ENCODE data around the gene AMY2B.
"Not testable (repeated sequence)": the region's sequence is repeated elsewhere in the genome, so short reads cannot be mapped to it uniquely, and the experiment has no call there.

The AMY2B gene

GRCh38 chr1:103561643-103562395, 9.6 kb upstream of the AMY2B start:
- DNase-seq (ENCODE audit: low spot score in 2 of 2) (no peak), ATAC-seq (replicated peaks; ENCODE audit: extremely low read depth, poor library complexity, severe bottlenecking) (no peak)
- Mint-ChIP-seq H3K27me3 (no peaks in the 10 kb centered on the region), H3K4me1 (no peaks in the 10 kb centered on the region), H3K4me3 (no peak overlapping the region), H3K27ac (ENCODE audit: low read depth) (no peak overlapping the region), H3K36me3 (ENCODE audit: insufficient read depth) (peaks cover 5% of the 10 kb centered on the region), H3K9me3 (no peaks in the 10 kb centered on the region)

GRCh38 chr1:103563056-103563455, 8.3 kb upstream of the AMY2B start:
- no peak overlapping the region for H3K27ac Mint-ChIP-seq (ENCODE audit: low read depth)
- H3K27me3 Mint-ChIP-seq, result no peaks in the 10 kb centered on the region
- H3K4me1 Mint-ChIP-seq, result no peaks in the 10 kb centered on the region
- DNase-seq (ENCODE audit: low spot score in 2 of 2) (no peak), ATAC-seq (replicated peaks; ENCODE audit: extremely low read depth, poor library complexity, severe bottlenecking) (no peak)
- no peaks in the 10 kb centered on the region for H3K9me3 Mint-ChIP-seq
- no peaks in the 10 kb centered on the region for H3K36me3 Mint-ChIP-seq (ENCODE audit: insufficient read depth)
- no peak overlapping the region for H3K4me3 Mint-ChIP-seq

GRCh38 chr1:103569493-103569892, 1.9 kb upstream of the AMY2B start:
- Mint-ChIP-seq H3K4me1 (no peaks in the 10 kb centered on the region), H3K9me3 (no peaks in the 10 kb centered on the region), H3K4me3 (no peak overlapping the region), H3K27ac (ENCODE audit: low read depth) (no peak overlapping the region), H3K36me3 (ENCODE audit: insufficient read depth) (peaks cover 2% of the 10 kb centered on the region), H3K27me3 (no peaks in the 10 kb centered on the region)
- DNase-seq (ENCODE audit: low spot score in 2 of 2) (no peak), ATAC-seq (replicated peaks; ENCODE audit: extremely low read depth, poor library complexity, severe bottlenecking) (no peak)

- Mint-ChIP-seq H3K27ac (ENCODE audit: low read depth) (no peak overlapping the region), H3K4me3 (no peak overlapping the region), H3K4me1 (no peaks in the 10 kb centered on the region), H3K36me3 (ENCODE audit: insufficient read depth) (peaks cover 5% of the 10 kb centered on the region), H3K27me3 (no peaks in the 10 kb centered on the region), H3K9me3 (no peaks in the 10 kb centered on the region)
- no peak for DNase-seq (ENCODE audit: low spot score in 2 of 2)
- no peak for ATAC-seq (replicated peaks; ENCODE audit: extremely low read depth, poor library complexity, severe bottlenecking)
Observed at GRCh38 chr1:103576065-103576464, 4.7 kb downstream of the AMY2B start.

GRCh38 chr1:103576784-103577183, 5.4 kb downstream of the AMY2B start:
- H3K36me3 Mint-ChIP-seq (ENCODE audit: insufficient read depth); H3K4me1 Mint-ChIP-seq; H3K9me3 Mint-ChIP-seq; ATAC-seq (replicated peaks; ENCODE audit: extremely low read depth, poor library complexity, severe bottlenecking); H3K27ac Mint-ChIP-seq (ENCODE audit: low read depth); H3K4me3 Mint-ChIP-seq; H3K27me3 Mint-ChIP-seq; DNase-seq (ENCODE audit: low spot score in 2 of 2): not testable (repeated sequence)

- H3K4me3 Mint-ChIP-seq, result no peak overlapping the region
- DNase-seq (ENCODE audit: low spot score in 2 of 2) (no peak), ATAC-seq (replicated peaks; ENCODE audit: extremely low read depth, poor library complexity, severe bottlenecking) (no peak)
- no peak overlapping the region for H3K27ac Mint-ChIP-seq (ENCODE audit: low read depth)
- no peaks in the 10 kb centered on the region for H3K27me3 Mint-ChIP-seq
- peaks cover 3% of the 10 kb centered on the region for H3K36me3 Mint-ChIP-seq (ENCODE audit: insufficient read depth)
- H3K4me1 Mint-ChIP-seq, result no peaks in the 10 kb centered on the region
- H3K9me3 Mint-ChIP-seq, result no peaks in the 10 kb centered on the region
Observed at GRCh38 chr1:103582464-103582863, 11.1 kb downstream of the AMY2B start.

- no peak for ATAC-seq (replicated peaks; ENCODE audit: extremely low read depth, poor library complexity, severe bottlenecking)
- Mint-ChIP-seq H3K4me1 (no peaks in the 10 kb centered on the region), H3K36me3 (ENCODE audit: insufficient read depth) (peaks cover 3% of the 10 kb centered on the region), H3K9me3 (peaks cover 4% of the 10 kb centered on the region), H3K27ac (ENCODE audit: low read depth) (no peak overlapping the region), H3K27me3 (peaks cover 5% of the 10 kb centered on the region), H3K4me3 (no peak overlapping the region)
- no peak for DNase-seq (ENCODE audit: low spot score in 2 of 2)
Observed at GRCh38 chr1:103583887-103584286, 12.5 kb downstream of the AMY2B start.

GRCh38 chr1:103584537-103584936, 13.1 kb downstream of the AMY2B start:
- H3K36me3 Mint-ChIP-seq (ENCODE audit: insufficient read depth), result peaks cover 3% of the 10 kb centered on the region
- ATAC-seq (replicated peaks; ENCODE audit: extremely low read depth, poor library complexity, severe bottlenecking) (no peak), DNase-seq (ENCODE audit: low spot score in 2 of 2) (no peak)
- peaks cover 7% of the 10 kb centered on the region for H3K9me3 Mint-ChIP-seq
- H3K27ac Mint-ChIP-seq (ENCODE audit: low read depth), result no peak overlapping the region
- no peaks in the 10 kb centered on the region for H3K4me1 Mint-ChIP-seq
- peaks cover 11% of the 10 kb centered on the region for H3K27me3 Mint-ChIP-seq
- H3K4me3 Mint-ChIP-seq, result no peak overlapping the region

GRCh38 chr1:103602740-103603139, 31.4 kb downstream of the AMY2B start:
- ATAC-seq (replicated peaks; ENCODE audit: extremely low read depth, poor library complexity, severe bottlenecking); H3K9me3 Mint-ChIP-seq; H3K27me3 Mint-ChIP-seq; H3K27ac Mint-ChIP-seq (ENCODE audit: low read depth); H3K36me3 Mint-ChIP-seq (ENCODE audit: insufficient read depth); H3K4me3 Mint-ChIP-seq; H3K4me1 Mint-ChIP-seq; DNase-seq (ENCODE audit: low spot score in 2 of 2): not testable (repeated sequence)

- no peaks in the 10 kb centered on the region for H3K36me3 Mint-ChIP-seq (ENCODE audit: insufficient read depth)
- H3K9me3 Mint-ChIP-seq, result no peaks in the 10 kb centered on the region
- DNase-seq (ENCODE audit: low spot score in 2 of 2), result no peak
- no peak overlapping the region for H3K4me3 Mint-ChIP-seq
- no peaks in the 10 kb centered on the region for H3K4me1 Mint-ChIP-seq
- H3K27me3 Mint-ChIP-seq, result no peaks in the 10 kb centered on the region
- no peak for ATAC-seq (replicated peaks; ENCODE audit: extremely low read depth, poor library complexity, severe bottlenecking)
- H3K27ac Mint-ChIP-seq (ENCODE audit: low read depth), result no peak overlapping the region
Observed at GRCh38 chr1:103616362-103616761, 45.0 kb downstream of the AMY2B start.

GRCh38 chr1:103616994-103617477, 45.6 kb downstream of the AMY2B start, which contains the start of gene AMY2A:
Gene AMY2A, plus strand, starts transcription at chr1:103617427. Its CDS starts 14 bp downstream, at chr1:103617441.
- not testable (repeated sequence) for H3K9me3 Mint-ChIP-seq; H3K27me3 Mint-ChIP-seq; ATAC-seq (replicated peaks; ENCODE audit: extremely low read depth, poor library complexity, severe bottlenecking); H3K4me3 Mint-ChIP-seq; H3K27ac Mint-ChIP-seq (ENCODE audit: low read depth); H3K36me3 Mint-ChIP-seq (ENCODE audit: insufficient read depth); DNase-seq (ENCODE audit: low spot score in 2 of 2); H3K4me1 Mint-ChIP-seq

GRCh38 chr1:103627436-103627835, 56.0 kb downstream of the AMY2B start:
- not testable (repeated sequence) for DNase-seq (ENCODE audit: low spot score in 2 of 2); ATAC-seq (replicated peaks; ENCODE audit: extremely low read depth, poor library complexity, severe bottlenecking); H3K4me3 Mint-ChIP-seq; H3K36me3 Mint-ChIP-seq (ENCODE audit: insufficient read depth); H3K9me3 Mint-ChIP-seq; H3K27me3 Mint-ChIP-seq; H3K27ac Mint-ChIP-seq (ENCODE audit: low read depth); H3K4me1 Mint-ChIP-seq

All from central memory CD8-positive, alpha-beta T cell (primary cell).